Liver (tissue), 3 donors: Measurements from ENCODE around the gene GLI3.

ENCODE experiments used
- REST ChIP-seq: IDR thresholded peaks from 2 replicates; pipeline ENCODE4 v1.6.1; 2016; ENCODE audit warnings: antibody characterized with exemption, mild to moderate bottlenecking
- TAF1 ChIP-seq: conservative IDR thresholded peaks from 2 replicates; pipeline ENCODE4 v1.6.1; 2016; ENCODE audit warnings: antibody characterized with exemption, mild to moderate bottlenecking
- TF ChIP-seq, protein P1 (sequence below): IDR thresholded peaks from 2 replicates; pipeline ENCODE4 v1.6.1; 2016; ENCODE audit warnings: antibody characterized with exemption
- TF ChIP-seq, protein P2 (sequence below): fragments of 150-350 bp; IDR thresholded peaks from 2 replicates; pipeline ENCODE4 v1.5.1; 2017; ENCODE audit warnings: improper control_type of control experiment, low read depth, low read length; ENCODE audit not compliant: missing input control
- donor health status: healthy.
- donor health status: healthy.

GRCh38 chr7:42164881-42165428 is 72.1 kb downstream of the GLI3 start:
- TF ChIP-seq TAF1: no peak
- TF ChIP-seq, protein P1, sequence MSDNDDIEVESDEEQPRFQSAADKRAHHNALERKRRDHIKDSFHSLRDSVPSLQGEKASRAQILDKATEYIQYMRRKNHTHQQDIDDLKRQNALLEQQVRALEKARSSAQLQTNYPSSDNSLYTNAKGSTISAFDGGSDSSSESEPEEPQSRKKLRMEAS: no peak
- TF ChIP-seq, protein P2, sequence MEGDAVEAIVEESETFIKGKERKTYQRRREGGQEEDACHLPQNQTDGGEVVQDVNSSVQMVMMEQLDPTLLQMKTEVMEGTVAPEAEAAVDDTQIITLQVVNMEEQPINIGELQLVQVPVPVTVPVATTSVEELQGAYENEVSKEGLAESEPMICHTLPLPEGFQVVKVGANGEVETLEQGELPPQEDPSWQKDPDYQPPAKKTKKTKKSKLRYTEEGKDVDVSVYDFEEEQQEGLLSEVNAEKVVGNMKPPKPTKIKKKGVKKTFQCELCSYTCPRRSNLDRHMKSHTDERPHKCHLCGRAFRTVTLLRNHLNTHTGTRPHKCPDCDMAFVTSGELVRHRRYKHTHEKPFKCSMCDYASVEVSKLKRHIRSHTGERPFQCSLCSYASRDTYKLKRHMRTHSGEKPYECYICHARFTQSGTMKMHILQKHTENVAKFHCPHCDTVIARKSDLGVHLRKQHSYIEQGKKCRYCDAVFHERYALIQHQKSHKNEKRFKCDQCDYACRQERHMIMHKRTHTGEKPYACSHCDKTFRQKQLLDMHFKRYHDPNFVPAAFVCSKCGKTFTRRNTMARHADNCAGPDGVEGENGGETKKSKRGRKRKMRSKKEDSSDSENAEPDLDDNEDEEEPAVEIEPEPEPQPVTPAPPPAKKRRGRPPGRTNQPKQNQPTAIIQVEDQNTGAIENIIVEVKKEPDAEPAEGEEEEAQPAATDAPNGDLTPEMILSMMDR: no peak
- no peak for TF ChIP-seq REST
